ENCODE results near the gene KIAA1671. TPM values are rescaled to one million over a fixed set of nuclear protein-coding genes. Genes with fewer than 3 reads are reported as not detected.
A peak's percentile ranks its signal among the peaks of the same experiment; 100 is the strongest.
"Not testable (repeated sequence)": the region's sequence is repeated elsewhere in the genome, so short reads cannot be mapped to it uniquely, and the experiment has no call there.

The KIAA1671 gene
- total RNA-seq, 3 donors from 2014 or later: 71.3 to 131 (median 88.9) TPM

- H3K4me3 ChIP-seq: no peak within 1 kb of the TSS
- ATAC-seq (no peak), DNase-seq (no peak)
- H3K36me3 ChIP-seq (ENCODE audit: low read depth): no peaks in the 10 kb centered on the region
- no peak for TF ChIP-seq CTCF (IDR thresholded peaks at IDR 0.05)
- H3K9me3 ChIP-seq: no peaks in the 10 kb centered on the region
- intact Hi-C loops (cut with DNase I, micrococcal nuclease): no loop called here
- H3K4me1 ChIP-seq (ENCODE audit: low read depth): no peaks in the 10 kb centered on the region
These were observed 247.4 kb downstream of the KIAA1671 start, which contains the start of gene CRYBB3 for GRCh38 chr22:25199731-25200520. Gene CRYBB3, plus strand, starts transcription at chr22:25199858. Its CDS starts 1,539 bp downstream, at chr22:25201397.

GRCh38 chr22:25200967-25201366, 248.5 kb downstream of the KIAA1671 start:
- no peaks in the 10 kb centered on the region for H3K36me3 ChIP-seq (ENCODE audit: low read depth)
- no peaks in the 10 kb centered on the region for H3K9me3 ChIP-seq
- no peak for DNase-seq
- intact Hi-C loops (cut with DNase I, micrococcal nuclease): no loop called here
- peak; percentile 20 for ATAC-seq
- no peak overlapping the region for H3K4me3 ChIP-seq
- no peaks in the 10 kb centered on the region for H3K4me1 ChIP-seq (ENCODE audit: low read depth)
- TF ChIP-seq CTCF (IDR thresholded peaks at IDR 0.05): no peak

- no peak overlapping the region for H3K4me3 ChIP-seq
- TF ChIP-seq CTCF (IDR thresholded peaks at IDR 0.05): no peak
- DNase-seq: no peak
- no peaks in the 10 kb centered on the region for H3K36me3 ChIP-seq (ENCODE audit: low read depth)
- H3K4me1 ChIP-seq (ENCODE audit: low read depth): no peaks in the 10 kb centered on the region
- no peaks in the 10 kb centered on the region for H3K9me3 ChIP-seq
- no peak for ATAC-seq
- intact Hi-C loops (cut with DNase I, micrococcal nuclease): no loop called here
These were observed 249.2 kb downstream of the KIAA1671 start for GRCh38 chr22:25201557-25202273.

GRCh38 chr22:25202290-25202921, 249.9 kb downstream of the KIAA1671 start:
- DNase-seq: peak in 2 of 3 donors; percentile 56 to 68
- peak; percentile 83 for TF ChIP-seq CTCF (IDR thresholded peaks at IDR 0.05)

GRCh38 chr22:25203082-25203481, 250.6 kb downstream of the KIAA1671 start:
- no peaks in the 10 kb centered on the region for H3K4me1 ChIP-seq (ENCODE audit: low read depth)
- no peaks in the 10 kb centered on the region for H3K9me3 ChIP-seq
- no peak for TF ChIP-seq CTCF (IDR thresholded peaks at IDR 0.05)
- H3K36me3 ChIP-seq (ENCODE audit: low read depth): no peaks in the 10 kb centered on the region
- intact Hi-C loops (cut with DNase I, micrococcal nuclease): no loop called here
- H3K4me3 ChIP-seq: no peak overlapping the region
- ATAC-seq (no peak), DNase-seq (no peak)

More at GRCh38 chr22:25202290-25202921, 249.9 kb downstream of the KIAA1671 start:
- no peak overlapping the region for H3K4me3 ChIP-seq
- no peaks in the 10 kb centered on the region for H3K4me1 ChIP-seq (ENCODE audit: low read depth)
- H3K36me3 ChIP-seq (ENCODE audit: low read depth): no peaks in the 10 kb centered on the region
- no peaks in the 10 kb centered on the region for H3K9me3 ChIP-seq
- peak; percentile 80 for ATAC-seq
- intact Hi-C loops (cut with DNase I, micrococcal nuclease): no loop called here

GRCh38 chr22:25204547-25204946, 252.0 kb downstream of the KIAA1671 start:
- H3K4me3 ChIP-seq; H3K4me1 ChIP-seq (ENCODE audit: low read depth); intact Hi-C loops (cut with DNase I, micrococcal nuclease); DNase-seq; H3K9me3 ChIP-seq; ATAC-seq; H3K36me3 ChIP-seq (ENCODE audit: low read depth): not testable (repeated sequence)
